ENCODE results near the gene CDH24. TPM values are rescaled to one million over a fixed set of nuclear protein-coding genes. Genes with fewer than 3 reads are reported as not detected.

Gene CDH24
- total and polyA plus RNA-seq, 2 of the 8 experiments (the other 6 are each of a cell fraction or from before 2014, with no cell fraction given): 18.1 to 27.6 TPM

GRCh38 chr14:23068789-23069412 is 11.6 kb upstream of the CDH24 start (continued):
- peak in 1 of 2 experiments; percentile 79; a peak in 2 of 4 replicates for TF ChIP-seq SIN3A (conservative IDR thresholded peaks at IDR 0.05 in 1 of 2, IDR thresholded peaks at IDR 0.05 in 1 of 2; ENCODE audit: low read depth in 1 of 2, low read length in 2 of 2)

Data from H1 (cell line).